IMR-90 (cell line): ENCODE results near the gene NAV2. TPM values are rescaled to one million over a fixed set of nuclear protein-coding genes. Genes with fewer than 3 reads are reported as not detected.

Experiments used
- ATAC-seq: fragments of 200-7000 bp; cut with Tn5 transposase; 2 replicates; pipeline ENCODE4 v1.9.1; 2020; ENCODE audit warnings: low read depth, mild to moderate bottlenecking, moderate library complexity
- BruUV-seq: library from RNA; stranded (reverse); fragments of 400-500 nt; replicated peaks from 2 replicates; lab custom pipeline; 2021; lab: Mats Ljungman, UMichigan
- CTCF ChIA-PET: fragments of 300-600 bp; formaldehyde crosslinking; extraction: SDS; loops from one replicate; lab custom pipeline; 2021; ENCODE audit warnings: antibody characterized with exemption; lab: Yijun Ruan, JAX
- POLR2A ChIA-PET: fragments of 300-600 bp; sonication (Branson Sonifier 250); formaldehyde crosslinking; loops from one replicate; lab custom pipeline; 2022; ENCODE audit warnings: antibody characterized with exemption; ENCODE audit not compliant: unreplicated experiment; lab: Charles Lee
- DNase-seq: peaks from one replicate; pipeline ENCODE4 v3.0.0; 2013
- H2AFZ ChIP-seq: replicated peaks from 2 replicates; pipeline ENCODE3; 2013; ENCODE audit warnings: low read length, mild to moderate bottlenecking; ENCODE audit not compliant: poor library complexity
- H2AK5ac ChIP-seq: 2 replicates; pipeline ENCODE4 v1.6.1; 2013; ENCODE audit warnings: low read depth, low read length, inconsistent platforms
- H2AK9ac ChIP-seq: replicated peaks from 2 replicates; pipeline ENCODE3; 2013; ENCODE audit warnings: mild to moderate bottlenecking, low read depth, low read length, moderate library complexity; ENCODE audit not compliant: poor library complexity
- H2BK120ac ChIP-seq: 2 replicates; pipeline ENCODE4 v1.6.1; 2013; ENCODE audit warnings: low read depth, low read length, inconsistent platforms
- H2BK15ac ChIP-seq: 3 replicates; pipeline ENCODE4 v1.6.1; 2013; ENCODE audit warnings: low read depth, low read length, inconsistent platforms
- H2BK20ac ChIP-seq: 2 replicates; pipeline ENCODE4 v1.6.1; 2013; ENCODE audit warnings: low read depth, mild to moderate bottlenecking, inconsistent platforms, low read length, moderate library complexity
- H2BK5ac ChIP-seq: 2 replicates; pipeline ENCODE4 v1.6.1; 2013; ENCODE audit warnings: mild to moderate bottlenecking, low read depth, low read length, inconsistent platforms; ENCODE audit not compliant: poor library complexity, severe bottlenecking
- H3K14ac ChIP-seq: replicated peaks from 2 replicates; pipeline ENCODE4 v1.6.1; 2013; ENCODE audit warnings: low read depth, low read length, inconsistent platforms
- H3K18ac ChIP-seq: 2 replicates; pipeline ENCODE4 v1.6.1; 2013; ENCODE audit warnings: low read depth, low read length, control low read depth
- H3K23ac ChIP-seq: 2 replicates; pipeline ENCODE4 v1.6.1; 2013; ENCODE audit warnings: low read depth, low read length, inconsistent platforms
- H3K27ac ChIP-seq: 2 replicates; pipeline ENCODE4 v1.5.1; 2013; ENCODE audit warnings: mild to moderate bottlenecking, control low read depth, low read length; ENCODE audit not compliant: insufficient read depth
- H3K27me3 ChIP-seq: 2 replicates; pipeline ENCODE4 v1.6.1; 2013; ENCODE audit warnings: low read length; ENCODE audit not compliant: control insufficient read depth, insufficient read depth
- H3K36me3 ChIP-seq: 2 replicates; pipeline ENCODE4 v1.6.1; 2013; ENCODE audit warnings: low read length, mixed read lengths; ENCODE audit not compliant: control insufficient read depth, insufficient read depth
- H3K4ac ChIP-seq: 2 replicates; pipeline ENCODE4 v1.6.1; 2013; ENCODE audit warnings: low read depth, low read length, inconsistent platforms
- H3K4me1 ChIP-seq: 2 replicates; pipeline ENCODE4 v1.6.1; 2013; ENCODE audit warnings: low read length, mixed read lengths; ENCODE audit not compliant: control insufficient read depth, insufficient read depth
- H3K4me2 ChIP-seq: 2 replicates; pipeline ENCODE4 v1.6.1; 2013; ENCODE audit warnings: low read depth, mild to moderate bottlenecking, control low read depth, low read length, moderate library complexity
- H3K4me3 ChIP-seq: 2 replicates; pipeline ENCODE4 v1.5.1; 2013; ENCODE audit warnings: low read depth, mild to moderate bottlenecking, control low read depth, low read length, moderate library complexity; ENCODE audit not compliant: insufficient read depth
- H3K56ac ChIP-seq: 2 replicates; pipeline ENCODE4 v1.6.1; 2013; ENCODE audit warnings: low read length, inconsistent platforms; ENCODE audit not compliant: insufficient read depth; ENCODE audit errors: extremely low read depth
- H3K79me1 ChIP-seq, 2 experiments: 2 replicates each; pipeline ENCODE4 v1.6.1; 2013; ENCODE audit warnings: low read length in 2 of 2, inconsistent platforms in 1 of 2, low read depth in 1 of 2
- H3K9ac ChIP-seq: 2 replicates; pipeline ENCODE4 v1.6.1; 2013; ENCODE audit warnings: low read depth, low read length, control low read depth
- H3K9me1 ChIP-seq: 2 replicates; pipeline ENCODE4 v1.6.1; 2013; ENCODE audit warnings: low read length, inconsistent platforms; ENCODE audit not compliant: insufficient read depth
- H3K9me3 ChIP-seq: 2 replicates; pipeline ENCODE4 v1.6.1; 2013; ENCODE audit warnings: low read length; ENCODE audit not compliant: control insufficient read depth, insufficient read depth
- H4K20me1 ChIP-seq: 2 replicates; pipeline ENCODE4 v1.6.1; 2013; ENCODE audit warnings: low read length, inconsistent platforms; ENCODE audit not compliant: insufficient read depth
- H4K5ac ChIP-seq: 2 replicates; pipeline ENCODE4 v1.6.1; 2013; ENCODE audit warnings: mild to moderate bottlenecking, low read depth, low read length, control low read depth
- H4K8ac ChIP-seq, 2 experiments: 2 replicates each; pipeline ENCODE4 v1.6.1; 2013; ENCODE audit warnings: low read depth in 2 of 2, low read length in 2 of 2, control low read depth in 1 of 2, inconsistent platforms in 1 of 2
- H4K91ac ChIP-seq: 2 replicates; pipeline ENCODE4 v1.6.1; 2013; ENCODE audit warnings: low read depth, low read length, inconsistent platforms; ENCODE audit not compliant: insufficient read depth
- CEBPB ChIP-seq: IDR thresholded peaks from 2 replicates; pipeline ENCODE4 v1.6.1; 2012; ENCODE audit warnings: low read depth, low read length, improper control_type of control experiment
- FOS ChIP-seq: fragments of 150-350 bp; IDR thresholded peaks from 2 replicates; pipeline ENCODE4 v1.6.1; 2016; ENCODE audit warnings: low read depth, low read length
- MAZ ChIP-seq: IDR thresholded peaks from 2 replicates; pipeline ENCODE4 v1.6.1; 2012; ENCODE audit warnings: low read depth, mild to moderate bottlenecking, low read length, improper control_type of control experiment, moderate library complexity, borderline replicate concordance
- NFE2L2 ChIP-seq: fragments of 150-350 bp; IDR thresholded peaks from 2 replicates; pipeline ENCODE4 v1.6.1; 2016; ENCODE audit warnings: low read depth, mild to moderate bottlenecking, low read length
- RCOR1 ChIP-seq: IDR thresholded peaks from 2 replicates; pipeline ENCODE4 v1.6.1; 2012; ENCODE audit warnings: mild to moderate bottlenecking, low read length, improper control_type of control experiment; ENCODE audit not compliant: insufficient replicate concordance
- RFX5 ChIP-seq: IDR thresholded peaks from 2 replicates; pipeline ENCODE4 v1.8.0; 2012; ENCODE audit warnings: low read depth, mild to moderate bottlenecking, low read length, moderate library complexity
- SMC3 ChIP-seq: fragments of 150-350 bp; IDR thresholded peaks from 2 replicates; pipeline ENCODE4 v1.6.1; 2016; ENCODE audit warnings: low read depth, mild to moderate bottlenecking, antibody characterized with exemption, low read length, moderate library complexity
- WGBS, 2 experiments: methylation state at CpG; one replicate each; pipeline versions ENCODE4 v1.1.5 to v1.1.7; 2013; ENCODE audit warnings: missing lambda C conversion rate in 2 of 2; ENCODE audit not compliant: insufficient read length in 1 of 2; ENCODE audit errors: extremely low coverage in 2 of 2; 5-methylcytosine and 5-hydroxymethylcytosine counted together
- dilution Hi-C: fragments of 300-500 bp; cut with HindIII; formaldehyde crosslinking; loops from one replicate; pipeline ENCODE4 v1.14.3; 2018; ENCODE audit warnings: low sequenced_read_pairs; ENCODE audit not compliant: unreplicated experiment
- in situ Hi-C: fragments of 300-500 bp; cut with MboI; formaldehyde crosslinking; loops from 3 replicates; pipeline ENCODE4 v1.14.3; 2019; ENCODE audit warnings: low sequenced_read_pairs, inconsistent platforms, mixed read lengths
- intact Hi-C: fragments of 100-400 bp; cut with micrococcal nuclease; formaldehyde crosslinking; loops from 2 replicates; pipeline ENCODE4 v1.10.0; 2022
- polyA plus RNA-seq, 3 experiments: library from polyadenylated mRNA; depleted of rRNA; stranded (reverse); fragments of >200 nt; gene quantifications; 2 replicates each; pipeline ENCODE4 v1.2.3, GENCODE V29; 2012; ENCODE audit warnings: low replicate concordance in 1 of 3
- total RNA-seq: library from RNA; depleted of rRNA; stranded (reverse); fragments of >200 nt; gene quantifications from 2 replicates; pipeline ENCODE4 v1.2.3, GENCODE V29; 2012
- TF ChIP-seq, protein P1 (sequence below): fragments of 150-350 bp; IDR thresholded peaks from 2 replicates; pipeline ENCODE4 v1.6.1; 2017; ENCODE audit warnings: mild to moderate bottlenecking, antibody characterized with exemption, low read length, low read depth

NAV2 gene
- total and polyA plus RNA-seq, 2 of the 4 experiments (the other 2 are of a cell fraction): 4.5 to 12.6 TPM

DNA sequence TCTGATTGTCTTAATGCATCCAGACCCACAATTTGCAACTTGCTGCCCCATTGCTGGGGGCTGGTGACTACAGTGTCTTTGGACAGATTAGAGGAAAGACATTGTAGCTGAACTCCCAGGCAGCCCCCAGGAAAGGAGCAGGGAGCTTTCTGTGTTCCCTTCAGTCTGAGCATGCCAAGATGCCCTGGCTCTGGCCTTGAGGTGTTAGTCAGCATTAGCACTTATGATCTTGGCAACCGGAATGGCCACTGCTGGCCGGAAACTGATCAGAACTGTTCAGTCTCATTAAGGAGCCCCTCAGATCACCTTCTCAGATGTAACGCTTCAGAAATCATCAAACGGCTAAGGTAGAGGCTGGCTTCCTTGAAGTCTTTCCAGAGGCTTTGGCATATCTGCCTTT lies 195.2 kb downstream of the NAV2 start:
- Histone ChIP-seq H3K23ac (no peak overlapping the region), H3K14ac (no peak overlapping the region), H2AK5ac (no peak overlapping the region), H3K56ac (no peak overlapping the region), H3K9ac (no peak overlapping the region), H4K91ac (no peak overlapping the region), H3K18ac (no peak overlapping the region), H4K8ac (no peak overlapping the region), H2BK5ac (no peak overlapping the region), H3K4ac (no peak overlapping the region), H3K9me1 (peaks cover 9% of the 10 kb centered on the region), H4K5ac (no peak overlapping the region), H3K36me3 (no peaks in the 10 kb centered on the region), H3K4me3 (no peak overlapping the region), H2BK15ac (no peak overlapping the region), H3K79me1 (peaks cover 14 to 23% of the 10 kb centered on the region in 2 experiments; a peak in 2 of 4 replicates), H3K27ac (no peak overlapping the region), H4K20me1 (peaks cover 12% of the 10 kb centered on the region; the same call in 1 of the 2 replicates), H2AFZ (no peak overlapping the region), H2BK120ac (no peak overlapping the region), H3K4me1 (peaks cover 9% of the 10 kb centered on the region), H2AK9ac (no peak overlapping the region), H3K27me3 (no peaks in the 10 kb centered on the region), H3K4me2 (no peak overlapping the region), H3K9me3 (no peaks in the 10 kb centered on the region), H2BK20ac (no peak overlapping the region)
- in situ Hi-C loops (loop anchor here (10.0 kb wide), 1 partner anchor 593 kb away; no protein-coding TSS in a partner anchor), dilution Hi-C loops (no loop called here), intact Hi-C loops (loop anchor here (10.0 kb wide), 2 partner anchors 593 to 833 kb away; no protein-coding TSS in a partner anchor)
- no peak for TF ChIP-seq NFE2L2
- no peak for TF ChIP-seq CEBPB
- no peak for TF ChIP-seq SMC3
- no peak for TF ChIP-seq FOS
- no peak for TF ChIP-seq RFX5
- TF ChIP-seq, protein P1, sequence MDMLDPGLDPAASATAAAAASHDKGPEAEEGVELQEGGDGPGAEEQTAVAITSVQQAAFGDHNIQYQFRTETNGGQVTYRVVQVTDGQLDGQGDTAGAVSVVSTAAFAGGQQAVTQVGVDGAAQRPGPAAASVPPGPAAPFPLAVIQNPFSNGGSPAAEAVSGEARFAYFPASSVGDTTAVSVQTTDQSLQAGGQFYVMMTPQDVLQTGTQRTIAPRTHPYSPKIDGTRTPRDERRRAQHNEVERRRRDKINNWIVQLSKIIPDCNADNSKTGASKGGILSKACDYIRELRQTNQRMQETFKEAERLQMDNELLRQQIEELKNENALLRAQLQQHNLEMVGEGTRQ: no peak
- no peak for TF ChIP-seq MAZ
- TF ChIP-seq RCOR1: no peak
- ATAC-seq (no peak), DNase-seq (no peak)
- ChIA-PET POLR2A (no interaction called here), CTCF (no interaction called here)
- WGBS, 2 experiments: 47% methylated on average over 3 of the region's 4 CpGs; no CpG with 5 or more reads in 1 of the 2 experiments
- no TSS peak for BruUV-seq
